Keratinocyte (primary cell): ENCODE data around the gene TMEM18. TPM values are rescaled to one million over a fixed set of nuclear protein-coding genes. Genes with fewer than 3 reads are reported as not detected.

Source experiments
- DNase-seq: peaks from one replicate; pipeline ENCODE4 v3.0.0-alpha.2; 2011; ENCODE audit warnings: low read depth, missing footprints, low spot score
- FAIRE-seq: peaks from 2 replicates; lab custom pipeline; 2011; peaks lifted over from hg19 to GRCh38; lab: Jason Lieb, UNC
- H2AFZ ChIP-seq: 2 replicates; pipeline ENCODE4 v1.6.0; 2012; ENCODE audit warnings: low read length, control low read depth, inconsistent platforms; ENCODE audit not compliant: control insufficient read depth
- H3K27ac ChIP-seq: 2 replicates; pipeline ENCODE4 v1.5.1; 2011; ENCODE audit warnings: low read length; ENCODE audit not compliant: control insufficient read depth, insufficient read depth
- H3K27me3 ChIP-seq: 3 replicates; pipeline ENCODE4 v1.6.0; 2011; ENCODE audit warnings: low read length; ENCODE audit not compliant: control insufficient read depth, insufficient read depth; ENCODE audit errors: extremely low read depth
- H3K36me3 ChIP-seq, 2 experiments: 2 replicates in 1 of 2; 3 replicates in 1 of 2; pipeline ENCODE4 v1.5.1; 2011; ENCODE audit warnings: low read length in 2 of 2, mild to moderate bottlenecking in 1 of 2; ENCODE audit not compliant: control insufficient read depth in 2 of 2, insufficient read depth in 2 of 2; ENCODE audit errors: extremely low read depth in 1 of 2
- H3K4me1 ChIP-seq: 3 replicates; pipeline ENCODE4 v1.5.1; 2011; ENCODE audit warnings: low read length; ENCODE audit not compliant: control insufficient read depth, insufficient read depth; ENCODE audit errors: extremely low read depth
- H3K4me2 ChIP-seq: 3 replicates; pipeline ENCODE4 v1.6.0; 2011; ENCODE audit warnings: low read depth, low read length; ENCODE audit not compliant: control insufficient read depth, insufficient read depth; ENCODE audit errors: extremely low read depth
- H3K4me3 ChIP-seq, 3 experiments: fragments of 200-600 bp in 1 of 3; sonication (generic) in 1 of 3; 2 replicates in 2 of 3; 3 replicates in 1 of 3; pipeline ENCODE4 v1.5.1; 2011 to 2016; ENCODE audit warnings: low read length in 3 of 3, mild to moderate bottlenecking in 3 of 3, control low read depth in 2 of 3, inconsistent platforms in 1 of 3, low read depth in 1 of 3, mixed read lengths in 1 of 3, mixed run types in 1 of 3, moderate library complexity in 1 of 3; ENCODE audit not compliant: control insufficient read depth in 2 of 3, insufficient read depth in 2 of 3; ENCODE audit errors: extremely low read depth in 1 of 3
- H3K79me2 ChIP-seq: 2 replicates; pipeline ENCODE4 v1.6.0; 2012; ENCODE audit warnings: low read length; ENCODE audit not compliant: control insufficient read depth, insufficient read depth
- H3K9ac ChIP-seq: 3 replicates; pipeline ENCODE4 v1.6.0; 2011; ENCODE audit warnings: low read length; ENCODE audit not compliant: control insufficient read depth, insufficient read depth; ENCODE audit errors: extremely low read depth
- H3K9me1 ChIP-seq: 3 replicates; pipeline ENCODE4 v1.6.0; 2011; ENCODE audit warnings: low read length; ENCODE audit not compliant: control insufficient read depth, insufficient read depth; ENCODE audit errors: extremely low read depth
- H3K9me3 ChIP-seq: 2 replicates; pipeline ENCODE4 v1.5.1; 2012; ENCODE audit warnings: low read depth, low read length; ENCODE audit not compliant: control insufficient read depth
- H4K20me1 ChIP-seq: 3 replicates; pipeline ENCODE4 v1.6.0; 2011; ENCODE audit warnings: low read length; ENCODE audit not compliant: control insufficient read depth, insufficient read depth; ENCODE audit errors: extremely low read depth
- CTCF ChIP-seq, 3 experiments: IDR thresholded peaks in 1 of 3; conservative IDR thresholded peaks in 1 of 3; optimal IDR thresholded peaks in 1 of 3; 2 replicates in 2 of 3; 3 replicates in 1 of 3; pipeline versions ENCODE3 to v1.5.1; 2011; ENCODE audit warnings: low read length in 3 of 3, mild to moderate bottlenecking in 3 of 3, moderate library complexity in 2 of 3, control low read depth in 1 of 3, inconsistent platforms in 1 of 3; ENCODE audit not compliant: insufficient read depth in 2 of 3; ENCODE audit errors: extremely low read depth in 1 of 3
- EZH2 ChIP-seq: IDR thresholded peaks from one replicate; pipeline ENCODE4 v1.6.1; 2012; ENCODE audit warnings: inconsistent platforms, mild to moderate bottlenecking, low read length, moderate library complexity
- dilution Hi-C: fragments of 300-500 bp; cut with MboI; formaldehyde crosslinking; loops from one replicate; pipeline ENCODE4 v1.7.0; 2020; ENCODE audit warnings: low sequenced_read_pairs; ENCODE audit not compliant: extremely low pct_ligation_motif_present
- polyA plus RNA-seq, 5 experiments: library from polyadenylated mRNA; depleted of rRNA in 3 of 5; stranded (reverse) in 3 of 5; stranded (forward) in 1 of 5; unstranded in 1 of 5; fragments of >200 nt; gene quantifications; 1 replicate in 1 of 5; 2 replicates in 3 of 5; 3 replicates in 1 of 5; pipeline versions ENCODE4 v1.2.1 to v1.2.3, GENCODE V29; 2011 to 2012; ENCODE audit warnings: missing spikeins in 2 of 5, low read depth in 1 of 5, low replicate concordance in 1 of 5

TMEM18 gene
- polyA plus RNA-seq, 1 donor (not counting 4 experiments of a cell fraction or from before 2014, with no cell fraction given), result 27.7 TPM

- Histone ChIP-seq H4K20me1 (no peaks in the 10 kb centered on the region), H3K27ac (no peak overlapping the region), H3K9me1 (no peaks in the 10 kb centered on the region), H2AFZ (no peak overlapping the region), H3K9ac (no peak overlapping the region), H3K27me3 (no peaks in the 10 kb centered on the region), H3K79me2 (no peaks in the 10 kb centered on the region), H3K4me2 (no peak overlapping the region), H3K4me1 (no peaks in the 10 kb centered on the region), H3K36me3 (no peaks in the 10 kb centered on the region), H3K4me3 (no peak overlapping the region), H3K9me3 (no peaks in the 10 kb centered on the region)
- dilution Hi-C loops, result no loop called here
- FAIRE-seq (no peak), DNase-seq (no peak)
- no peak for TF ChIP-seq CTCF (optimal IDR thresholded peaks at IDR 0.05 in 1 of 3, IDR thresholded peaks at IDR 0.05 in 1 of 3, conservative IDR thresholded peaks at IDR 0.05 in 1 of 3; ENCODE audit: extremely low read depth in 1 of 3, insufficient read depth in 2 of 3, low read length in 3 of 3)
Observed at GRCh38 chr2:649426-650342, 27.5 kb downstream of the TMEM18 start.

DNA sequence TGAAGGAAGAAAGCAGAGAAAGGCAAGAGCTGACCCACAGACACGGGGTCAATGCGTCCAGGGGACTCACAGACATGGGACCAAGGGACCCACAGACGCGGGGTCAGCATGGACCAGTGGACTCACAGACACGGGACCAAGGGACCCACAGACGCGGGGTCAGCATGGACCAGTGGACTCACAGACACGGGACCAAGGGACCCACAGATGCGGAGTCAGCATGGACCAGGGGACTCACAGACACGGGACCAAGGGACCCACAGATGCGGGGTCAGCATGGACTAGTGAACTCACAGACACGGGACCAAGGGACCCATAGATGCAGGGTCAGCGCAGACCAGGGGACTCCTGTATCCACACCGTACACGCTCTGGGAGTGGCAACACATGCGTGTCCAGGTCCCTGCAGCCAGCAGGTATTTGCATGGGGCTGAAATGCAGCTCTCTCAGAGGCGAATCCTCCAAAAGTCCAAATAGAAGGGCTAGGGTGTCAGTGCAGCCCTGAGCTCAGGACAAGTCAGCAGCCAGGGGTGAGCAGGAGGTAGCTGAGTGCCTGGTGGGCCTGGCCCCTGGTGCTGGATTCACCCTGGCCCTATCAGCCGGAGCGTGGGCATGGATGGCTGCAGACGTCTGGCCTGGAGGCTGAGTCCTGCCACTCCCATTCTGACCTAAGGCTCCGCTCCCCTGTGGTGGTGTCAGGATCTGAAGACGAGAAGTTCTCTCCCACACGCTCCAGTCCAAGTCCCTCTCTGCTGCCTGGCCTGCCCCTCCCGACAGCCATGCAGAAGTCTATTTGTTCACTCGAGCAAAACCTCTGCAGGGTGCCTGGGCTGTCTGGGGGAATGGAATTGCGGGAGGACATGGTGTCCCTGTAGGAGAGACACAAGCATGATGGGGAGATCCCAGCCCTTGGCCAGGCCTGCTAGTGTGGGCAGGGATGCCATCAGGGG, 28.5 kb downstream of the TMEM18 start:
- Histone ChIP-seq H3K79me2 (no peaks in the 10 kb centered on the region), H3K4me3 (no peak overlapping the region), H3K9me3 (no peaks in the 10 kb centered on the region), H3K4me2 (no peak overlapping the region), H3K9me1 (no peaks in the 10 kb centered on the region), H4K20me1 (no peaks in the 10 kb centered on the region), H3K27me3 (no peaks in the 10 kb centered on the region), H3K9ac (no peak overlapping the region), H3K4me1 (peaks cover 1% of the 10 kb centered on the region), H3K27ac (no peak overlapping the region), H3K36me3 (no peaks in the 10 kb centered on the region), H2AFZ (no peak overlapping the region)
- TF ChIP-seq EZH2 (no peak), CTCF (optimal IDR thresholded peaks at IDR 0.05 in 1 of 3, IDR thresholded peaks at IDR 0.05 in 1 of 3, conservative IDR thresholded peaks at IDR 0.05 in 1 of 3; ENCODE audit: extremely low read depth in 1 of 3, insufficient read depth in 2 of 3, low read length in 3 of 3) (no peak)
- dilution Hi-C loops, result no loop called here
- FAIRE-seq, result no peak
- no peak for DNase-seq
